ENCODE data around the gene GHRHR.

DNA sequence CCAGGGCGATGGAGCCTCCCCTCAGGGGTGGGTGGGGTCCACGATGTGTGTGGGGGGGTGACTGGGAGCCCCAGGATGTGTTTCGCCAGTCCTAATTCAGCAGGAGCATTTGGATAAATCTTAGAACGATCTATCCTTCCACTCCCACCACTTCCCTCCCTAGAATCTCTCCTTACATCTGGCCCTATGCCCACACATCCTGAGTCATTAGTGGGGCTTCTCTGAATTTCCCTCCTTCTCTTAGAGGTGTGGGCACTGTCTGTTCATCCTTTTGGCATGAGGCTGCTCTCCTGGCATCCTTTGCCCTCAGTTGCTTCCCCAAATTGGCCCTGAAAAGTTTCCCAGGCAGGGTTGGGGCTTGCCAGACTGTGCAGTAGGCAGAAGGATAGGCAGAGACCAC lies 1.6 kb downstream of the GHRHR start:
- TF ChIP-seq POLR2A (IDR thresholded peaks at IDR 0.05; ENCODE audit: low read depth, low read length) (no peak), POLR2AphosphoS5 (IDR thresholded peaks at IDR 0.05; ENCODE audit: low read depth, low read length) (no peak), TAF1 (IDR thresholded peaks at IDR 0.05; ENCODE audit: borderline replicate concordance, low read depth, low read length) (no peak)

Measured in GM12892 (cell line).